Measurements from ENCODE around the gene REEP2.

DNA sequence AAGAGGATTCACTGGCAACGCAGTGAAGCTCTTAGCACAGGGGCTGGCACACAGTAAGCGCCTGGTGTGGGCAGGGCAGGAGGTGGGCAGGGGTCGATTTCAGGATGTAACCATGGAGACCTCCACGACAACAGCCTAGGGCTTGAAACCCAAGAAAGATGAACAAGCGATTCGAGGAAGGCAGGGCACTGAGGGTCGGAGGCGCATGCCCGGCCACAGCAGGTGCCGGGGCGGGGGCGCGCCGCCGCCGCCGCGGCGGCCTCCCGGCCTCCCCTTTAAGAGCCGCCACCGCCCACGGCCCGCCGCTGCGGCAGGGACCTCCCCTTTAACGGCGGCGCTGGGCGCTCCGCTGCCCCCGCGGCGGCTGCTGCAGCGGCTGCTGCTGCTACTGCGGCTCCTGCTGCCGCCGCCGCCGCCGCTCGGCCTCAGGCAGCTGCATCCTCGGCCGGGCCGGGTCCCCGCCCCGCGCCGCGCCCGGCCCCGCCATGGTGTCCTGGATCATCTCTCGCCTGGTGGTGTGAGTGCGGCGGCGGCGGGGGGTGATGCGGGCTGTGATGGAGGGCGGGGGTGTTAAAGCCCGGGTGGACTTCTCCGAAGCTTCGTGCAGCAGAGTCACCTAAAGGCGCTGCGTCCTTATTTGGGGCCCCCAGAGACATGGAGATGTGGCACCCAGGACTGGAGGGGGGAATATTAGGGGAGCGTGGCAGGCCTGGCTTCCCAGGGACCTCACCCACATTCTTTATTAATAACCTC, at the start of gene REEP2:
- no peak for TF ChIP-seq POLR2A (IDR thresholded peaks at IDR 0.05)
- TF ChIP-seq CTCF (IDR thresholded peaks at IDR 0.05), result no peak

All from lower leg skin (tissue), 3 donors.